OCI-LY7 (cell line): ENCODE data around the gene CDCP1. TPM values are rescaled to one million over a fixed set of nuclear protein-coding genes. Genes with fewer than 3 reads are reported as not detected.

ENCODE experiments used
- BruUV-seq: library from RNA; stranded (reverse); fragments of 400-500 nt; replicated peaks from 2 replicates; lab custom pipeline; 2021; lab: Mats Ljungman, UMichigan
- CTCF ChIA-PET: fragments of 300-600 bp; sonication (Branson Sonifier 250); formaldehyde crosslinking; loops from one replicate; lab custom pipeline; 2022; ENCODE audit warnings: antibody characterized with exemption; ENCODE audit not compliant: unreplicated experiment; lab: Charles Lee
- POLR2A ChIA-PET: fragments of 300-600 bp; sonication (Branson Sonifier 250); formaldehyde crosslinking; loops from one replicate; lab custom pipeline; 2022; ENCODE audit warnings: antibody characterized with exemption; lab: Charles Lee
- DNase-seq: peaks from one replicate; pipeline ENCODE4 v3.0.0-alpha.2; 2015; ENCODE audit warnings: low spot score
- H2AFZ ChIP-seq: fragments of 200-600 bp; sonication (generic), shearing (Covaris generic); 2 replicates; pipeline ENCODE4 v1.6.1; 2014; ENCODE audit warnings: mild to moderate bottlenecking, antibody characterized with exemption, low read length, moderate library complexity
- H3K27ac ChIP-seq: fragments of 200-600 bp; sonication (generic); 2 replicates; pipeline ENCODE4 v1.5.1; 2014; ENCODE audit warnings: mixed run types, low read depth, mild to moderate bottlenecking, moderate library complexity, low read length, inconsistent platforms; ENCODE audit not compliant: poor library complexity, severe bottlenecking
- H3K36me3 ChIP-seq: fragments of 200-600 bp; sonication (generic); 2 replicates; pipeline ENCODE4 v1.6.1; 2014; ENCODE audit warnings: mild to moderate bottlenecking, antibody characterized with exemption, low read length, moderate library complexity, mixed read lengths; ENCODE audit not compliant: insufficient read depth
- H3K4me1 ChIP-seq: fragments of 200-600 bp; sonication (generic); 2 replicates; pipeline ENCODE4 v1.5.1; 2014; ENCODE audit warnings: mild to moderate bottlenecking, low read length; ENCODE audit not compliant: insufficient read depth, poor library complexity, severe bottlenecking
- H3K4me2 ChIP-seq: fragments of 200-600 bp; sonication (generic); 2 replicates; pipeline ENCODE4 v1.6.1; 2014; ENCODE audit warnings: mild to moderate bottlenecking, low read length
- H3K4me3 ChIP-seq: fragments of 200-600 bp; sonication (generic); 2 replicates; pipeline ENCODE4 v1.5.1; 2014; ENCODE audit warnings: mild to moderate bottlenecking, low read depth, low read length; ENCODE audit not compliant: poor library complexity, severe bottlenecking
- H3K79me2 ChIP-seq: fragments of 200-600 bp; sonication (generic); 2 replicates; pipeline ENCODE4 v1.6.1; 2016; ENCODE audit warnings: low read depth, mild to moderate bottlenecking, low read length, moderate library complexity, mixed read lengths; ENCODE audit not compliant: insufficient read depth
- H3K9me2 ChIP-seq: fragments of 200-600 bp; sonication (generic); 2 replicates; pipeline ENCODE4 v1.6.1; 2016; ENCODE audit warnings: mild to moderate bottlenecking, low read length, mixed read lengths; ENCODE audit not compliant: insufficient read depth
- H3K9me3 ChIP-seq: fragments of 200-600 bp; sonication (generic); 2 replicates; pipeline ENCODE4 v1.6.1; 2014; ENCODE audit warnings: mild to moderate bottlenecking, mixed run types, low read length, mixed read lengths
- H4K20me1 ChIP-seq: fragments of 200-600 bp; sonication (generic); 2 replicates; pipeline ENCODE4 v1.6.1; 2014; ENCODE audit warnings: mild to moderate bottlenecking, antibody characterized with exemption, low read length, moderate library complexity, mixed read lengths; ENCODE audit not compliant: insufficient read depth
- EZH2phosphoT487 ChIP-seq: fragments of 200-600 bp; sonication (generic); IDR thresholded peaks from 2 replicates; pipeline ENCODE4 v1.6.1; 2018; ENCODE audit warnings: low read depth, borderline replicate concordance, mild to moderate bottlenecking, mixed run types, antibody characterized with exemption, low read length, moderate library complexity, mixed read lengths
- intact Hi-C: fragments of 100-400 bp; cut with micrococcal nuclease; formaldehyde crosslinking; loops from one replicate; pipeline ENCODE4 v1.10.0; 2022; ENCODE audit not compliant: unreplicated experiment
- total RNA-seq, 2 experiments: library from RNA; depleted of rRNA in 1 of 2; stranded (reverse); fragments of >200 nt in 1 of 2; shearing (Covaris generic) in 1 of 2; gene quantifications; 2 replicates each; pipeline ENCODE4 v1.2.3, GENCODE V29; 2014 to 2022
- TF ChIP-seq, protein P1 (sequence below): fragments of 200-600 bp; sonication (generic); conservative IDR thresholded peaks from 2 replicates; pipeline ENCODE4 v1.5.1; 2014; ENCODE audit warnings: mild to moderate bottlenecking, antibody characterized with exemption, low read length, moderate library complexity, mixed read lengths

CDCP1 gene
- total RNA-seq, 2 experiments from 2014 or later, result not detected

DNA sequence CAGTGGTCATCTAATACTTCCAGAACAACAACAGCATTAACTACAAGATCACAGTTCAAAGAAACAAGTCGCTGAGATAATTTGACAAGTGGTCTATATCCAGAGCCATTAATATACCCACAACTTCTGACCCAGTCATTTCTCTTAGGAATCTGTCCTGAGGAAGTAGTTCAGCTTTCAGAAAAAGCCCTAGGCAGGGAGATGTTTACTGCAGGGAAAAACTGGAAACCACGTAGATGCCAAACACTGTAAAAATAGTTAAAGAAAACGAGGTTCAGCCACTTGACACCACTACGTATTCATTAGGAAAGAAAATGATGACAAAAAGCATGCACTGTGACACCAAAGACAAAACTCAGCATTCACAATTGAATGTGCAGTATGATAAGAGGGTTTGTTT lies 22.3 kb upstream of the CDCP1 start:
- H3K4me1 ChIP-seq, result no peaks in the 10 kb centered on the region
- DNase-seq, result no peak
- H3K4me3 ChIP-seq, result no peak overlapping the region
- intact Hi-C loops, result no loop called here
- no peaks in the 10 kb centered on the region for H3K9me2 ChIP-seq
- no peak for TF ChIP-seq EZH2phosphoT487
- TF ChIP-seq, protein P1, sequence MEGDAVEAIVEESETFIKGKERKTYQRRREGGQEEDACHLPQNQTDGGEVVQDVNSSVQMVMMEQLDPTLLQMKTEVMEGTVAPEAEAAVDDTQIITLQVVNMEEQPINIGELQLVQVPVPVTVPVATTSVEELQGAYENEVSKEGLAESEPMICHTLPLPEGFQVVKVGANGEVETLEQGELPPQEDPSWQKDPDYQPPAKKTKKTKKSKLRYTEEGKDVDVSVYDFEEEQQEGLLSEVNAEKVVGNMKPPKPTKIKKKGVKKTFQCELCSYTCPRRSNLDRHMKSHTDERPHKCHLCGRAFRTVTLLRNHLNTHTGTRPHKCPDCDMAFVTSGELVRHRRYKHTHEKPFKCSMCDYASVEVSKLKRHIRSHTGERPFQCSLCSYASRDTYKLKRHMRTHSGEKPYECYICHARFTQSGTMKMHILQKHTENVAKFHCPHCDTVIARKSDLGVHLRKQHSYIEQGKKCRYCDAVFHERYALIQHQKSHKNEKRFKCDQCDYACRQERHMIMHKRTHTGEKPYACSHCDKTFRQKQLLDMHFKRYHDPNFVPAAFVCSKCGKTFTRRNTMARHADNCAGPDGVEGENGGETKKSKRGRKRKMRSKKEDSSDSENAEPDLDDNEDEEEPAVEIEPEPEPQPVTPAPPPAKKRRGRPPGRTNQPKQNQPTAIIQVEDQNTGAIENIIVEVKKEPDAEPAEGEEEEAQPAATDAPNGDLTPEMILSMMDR, result no peak
- ChIA-PET POLR2A (interaction anchor here (0.6 kb wide), 1 partner anchor 9 kb away, joined by 3 read pairs; no protein-coding TSS in a partner anchor), CTCF (no interaction called here)
- H3K4me2 ChIP-seq, result no peak overlapping the region
- H3K79me2 ChIP-seq, result no peaks in the 10 kb centered on the region
- no peaks in the 10 kb centered on the region for H4K20me1 ChIP-seq
- no peaks in the 10 kb centered on the region for H3K9me3 ChIP-seq
- H2AFZ ChIP-seq, result no peak overlapping the region
- H3K27ac ChIP-seq, result no peak overlapping the region
- BruUV-seq, result no TSS peak
- no peaks in the 10 kb centered on the region for H3K36me3 ChIP-seq

GRCh38 chr3:45167011-45167911 lies 21.1 kb upstream of the CDCP1 start:
- CTCF ChIA-PET, result interaction anchor here (0.6 kb wide), 1 partner anchor 164 kb away, joined by 3 read pairs; no protein-coding TSS in a partner anchor
- no peak overlapping the region for H2AFZ ChIP-seq
- H3K36me3 ChIP-seq, result no peaks in the 10 kb centered on the region
- no peak overlapping the region for H3K4me3 ChIP-seq
- TF ChIP-seq, protein P1, result no peak
- TF ChIP-seq EZH2phosphoT487, result no peak
- DNase-seq, result no peak
- H3K9me2 ChIP-seq, result no peaks in the 10 kb centered on the region
- H4K20me1 ChIP-seq, result no peaks in the 10 kb centered on the region
- no peaks in the 10 kb centered on the region for H3K79me2 ChIP-seq
- intact Hi-C loops, result no loop called here
- no TSS peak for BruUV-seq
- no peaks in the 10 kb centered on the region for H3K4me1 ChIP-seq
- no peaks in the 10 kb centered on the region for H3K9me3 ChIP-seq
- no peak overlapping the region for H3K27ac ChIP-seq
- POLR2A ChIA-PET, result interaction anchor here (0.7 kb wide), 1 partner anchor 9 kb away, joined by 3 read pairs; no protein-coding TSS in a partner anchor
- no peak overlapping the region for H3K4me2 ChIP-seq

DNA sequence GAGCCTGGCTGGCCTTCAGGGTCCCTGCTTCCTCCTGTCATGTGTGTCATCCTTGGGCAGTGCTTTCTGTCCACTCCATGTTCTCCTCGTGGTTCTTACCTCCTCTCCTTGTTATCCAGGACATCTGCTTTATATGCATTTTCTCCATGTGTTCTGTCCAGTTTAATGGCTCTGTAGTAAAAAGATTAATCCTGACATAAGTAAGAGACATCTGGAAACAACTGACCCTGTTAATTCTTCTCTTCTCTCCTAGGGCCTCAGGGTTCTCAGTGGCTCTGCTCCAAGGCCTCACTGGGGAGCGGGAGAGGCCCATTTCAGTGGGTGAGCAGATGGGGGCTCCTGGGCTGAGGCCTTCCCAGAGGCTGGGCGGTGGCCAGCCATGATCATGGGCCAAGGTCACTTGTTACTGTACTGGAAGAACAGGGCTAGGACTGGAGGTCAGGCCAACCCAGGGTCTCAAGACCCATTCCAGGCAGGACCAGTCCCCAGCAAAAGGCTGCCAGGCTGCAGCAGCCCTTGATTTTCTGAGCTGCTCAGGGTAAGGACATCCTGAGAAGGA lies 20.2 kb upstream of the CDCP1 start:
- DNase-seq, result no peak
- Histone ChIP-seq H3K4me1 (no peaks in the 10 kb centered on the region), H4K20me1 (no peaks in the 10 kb centered on the region), H3K79me2 (no peaks in the 10 kb centered on the region), H3K36me3 (no peaks in the 10 kb centered on the region), H3K27ac (no peak overlapping the region), H2AFZ (no peak overlapping the region), H3K4me2 (no peak overlapping the region), H3K4me3 (no peak overlapping the region), H3K9me2 (no peaks in the 10 kb centered on the region), H3K9me3 (no peaks in the 10 kb centered on the region)
- intact Hi-C loops, result no loop called here
- CTCF ChIA-PET, result no interaction called here
- TF ChIP-seq, protein P1, result no peak
- no peak for TF ChIP-seq EZH2phosphoT487
- BruUV-seq, result no TSS peak
- POLR2A ChIA-PET, result no interaction called here
